Cardiac fibroblast (primary cell): ENCODE data around the gene EIF3K.
A peak's percentile ranks its signal among the peaks of the same experiment; 100 is the strongest.

Experiments used
- DNase-seq, 2 donors: peaks; one replicate each; pipeline versions ENCODE4 v3.0.0 to v3.0.0-alpha.2; 2010; ENCODE audit warnings: low read depth in 2 of 2
- H3K4me3 ChIP-seq, 2 donors: replicated peaks in 1 of 2; 1 replicate in 1 of 2; 2 replicates in 1 of 2; pipeline ENCODE4 v1.5.1; 2011; ENCODE audit warnings: low read depth in 2 of 2, low read length in 2 of 2, mild to moderate bottlenecking in 2 of 2, moderate library complexity in 1 of 2
- CTCF ChIP-seq: IDR thresholded peaks from one replicate; pipeline ENCODE4 v1.5.1; 2011; ENCODE audit warnings: low read depth, mild to moderate bottlenecking, low read length, inconsistent platforms

The EIF3K gene

DNA sequence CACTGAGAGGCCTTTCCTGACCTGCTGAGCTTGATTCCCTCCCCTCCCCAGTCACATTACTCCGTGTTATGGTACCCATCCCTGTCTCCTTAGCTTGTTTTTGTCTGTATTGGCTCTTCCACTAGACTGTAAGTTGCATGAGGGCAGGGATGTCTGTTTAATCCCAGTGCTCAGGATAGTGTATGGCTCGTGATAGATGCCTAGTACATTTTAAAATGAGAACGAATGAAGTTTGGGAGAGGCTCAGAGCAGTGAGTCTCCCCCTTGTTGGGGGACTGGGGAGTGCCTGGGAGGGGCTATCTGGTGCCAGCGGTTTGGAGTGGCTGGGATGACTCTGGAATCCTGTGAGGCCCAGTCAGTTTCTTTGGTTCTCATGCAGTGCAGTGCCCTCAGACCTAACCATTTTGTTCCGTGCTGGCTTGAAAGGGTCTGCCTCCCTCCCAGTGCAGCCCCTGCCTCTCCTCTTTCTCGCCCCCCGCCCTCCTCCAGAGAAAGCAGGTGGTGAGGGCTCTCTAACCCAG lies 63.9 kb downstream of the EIF3K start:
- H3K4me3 ChIP-seq: no peak overlapping the region
- DNase-seq: no peak

DNA sequence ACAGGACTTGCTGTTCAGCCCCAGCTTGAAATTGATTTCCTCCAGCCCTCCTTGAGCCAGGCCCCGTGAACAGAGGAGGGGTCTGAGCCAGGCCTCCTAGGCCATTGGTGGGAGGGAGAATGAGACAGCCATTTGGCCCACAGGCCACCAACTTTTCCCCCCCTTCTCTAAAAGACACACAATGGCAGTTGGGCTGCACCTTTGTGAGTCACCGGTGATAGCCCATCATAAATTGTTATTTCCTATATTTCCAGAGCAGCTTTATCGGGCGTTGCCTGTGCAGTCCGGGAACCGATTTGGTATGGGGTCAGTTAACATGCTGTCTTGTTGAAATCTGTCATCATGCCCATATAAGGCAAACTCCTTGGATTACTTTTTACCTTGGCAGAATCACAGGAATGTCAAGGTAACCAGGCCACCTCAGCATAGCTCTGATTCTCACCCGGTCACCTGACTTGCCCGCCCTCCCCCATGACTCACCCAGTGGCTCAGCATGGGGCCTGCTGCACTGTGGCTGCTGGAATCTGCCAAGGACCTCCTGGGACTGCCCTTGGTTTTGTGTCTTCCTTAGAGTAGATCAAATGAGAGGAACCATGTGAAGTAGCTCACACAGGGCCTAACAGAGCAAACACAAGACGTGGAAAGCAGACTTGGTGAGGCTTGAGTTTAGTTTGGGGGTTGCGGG lies 64.5 kb downstream of the EIF3K start:
- DNase-seq: peak; percentile 87 to 94
- H3K4me3 ChIP-seq: no peak overlapping the region
- no peak for TF ChIP-seq CTCF

More for the DNA sequence above, 63.9 kb downstream of the EIF3K start:
- no peak for TF ChIP-seq CTCF

GRCh38 chr19:38684078-38684861 lies 65.3 kb downstream of the EIF3K start:
- H3K4me3 ChIP-seq: no peak overlapping the region
- TF ChIP-seq CTCF: no peak
- DNase-seq: peak; percentile 95 to 96

DNA sequence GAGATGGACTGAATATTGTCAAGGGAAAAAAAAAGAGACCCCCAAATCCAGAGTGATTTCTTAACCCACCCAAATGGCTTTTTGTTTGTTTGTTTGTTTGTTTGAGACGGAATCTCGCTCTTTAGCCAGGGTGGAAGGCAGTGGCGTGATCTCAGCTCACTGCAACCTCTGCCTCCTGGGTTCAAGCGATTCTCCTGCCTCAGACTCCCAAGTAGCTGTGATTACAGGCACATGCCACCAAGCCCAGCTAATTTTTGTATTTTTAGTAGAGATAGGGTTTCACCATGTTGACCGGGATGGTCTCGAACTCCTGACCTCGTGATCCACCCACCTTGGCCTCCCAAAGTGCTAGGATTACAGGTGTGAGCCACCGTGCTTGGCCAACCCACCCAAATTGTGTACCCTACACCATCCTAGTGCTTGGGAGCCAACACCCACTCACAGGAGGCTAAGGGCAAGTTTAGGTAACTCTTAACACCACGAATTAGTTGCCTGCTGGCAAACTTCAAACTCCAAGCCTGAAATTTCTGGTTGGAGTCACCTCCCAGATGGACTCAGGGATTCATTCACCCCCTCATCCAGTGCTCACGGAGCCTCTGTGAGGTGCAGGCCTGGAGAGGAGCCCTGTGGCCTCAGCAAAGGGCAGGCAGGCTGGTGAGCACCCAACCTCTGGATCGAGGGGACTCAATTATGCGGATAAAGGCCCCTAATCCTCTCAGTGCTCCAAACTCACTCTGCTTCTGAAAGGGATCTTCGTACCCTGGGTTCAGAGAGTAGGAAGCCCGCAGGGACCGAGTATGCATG lies 66.1 kb downstream of the EIF3K start:
- DNase-seq: no peak
- TF ChIP-seq CTCF: no peak
- H3K4me3 ChIP-seq: no peak overlapping the region

DNA sequence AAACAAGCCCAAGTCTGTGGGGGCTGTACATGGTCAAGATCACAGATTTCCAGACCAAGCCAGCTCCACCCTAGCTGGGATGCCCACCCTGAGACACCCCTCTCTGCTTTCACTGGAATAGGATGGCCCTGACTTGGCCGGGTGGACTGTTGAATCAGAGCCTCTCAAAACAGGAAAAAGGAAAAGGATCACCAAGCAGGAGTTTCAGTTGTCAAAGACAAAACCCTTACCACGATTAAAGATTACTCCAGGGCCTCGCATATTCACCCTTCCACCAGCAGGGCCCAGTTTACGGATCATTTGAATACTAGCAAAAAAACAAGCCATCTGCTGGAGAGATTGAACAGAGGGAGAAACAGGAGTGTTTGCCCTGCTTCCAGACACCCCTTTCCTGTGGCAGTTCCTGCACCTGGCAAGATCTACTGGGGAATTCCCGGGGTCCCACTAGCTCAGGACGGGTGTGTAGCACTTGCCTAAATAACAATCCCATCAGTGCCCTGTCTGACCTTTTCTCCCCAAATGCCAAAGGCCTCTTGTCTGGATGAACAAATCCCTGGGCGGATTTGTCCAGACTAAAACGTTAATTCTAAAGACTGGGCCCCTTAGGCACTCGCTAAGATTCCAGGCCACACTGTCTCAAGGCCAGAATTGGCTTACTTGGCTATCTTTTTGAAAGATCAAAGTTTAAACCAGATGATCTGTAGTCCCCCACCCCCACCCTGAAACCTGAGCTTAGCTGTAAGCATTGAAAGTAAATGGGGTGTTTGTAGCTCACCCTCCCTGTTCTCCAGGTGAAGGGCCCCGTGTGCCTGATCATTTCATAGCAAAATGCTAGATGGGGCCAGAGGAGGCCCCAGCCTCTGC lies 66.9 kb downstream of the EIF3K start:
- TF ChIP-seq CTCF: peak; percentile 67
- peak; percentile 78 to 83 for DNase-seq
- no peak overlapping the region for H3K4me3 ChIP-seq

- no peak overlapping the region for H3K4me3 ChIP-seq
- no peak for TF ChIP-seq CTCF
- DNase-seq: no peak
Measured at GRCh38 chr19:38686530-38686888, 67.5 kb downstream of the EIF3K start.
